Mesodermal cell (in vitro differentiated cells): ENCODE data around the gene ZNRF1.
"Not testable (repeated sequence)": the region's sequence is repeated elsewhere in the genome, so short reads cannot be mapped to it uniquely, and the experiment has no call there.

ENCODE experiments used
- H3K27ac ChIP-seq: 2 replicates; pipeline ENCODE4 v1.7.0; 2013; ENCODE audit warnings: mild to moderate bottlenecking, low read depth, low read length, moderate library complexity; ENCODE audit not compliant: severe bottlenecking
- H3K36me3 ChIP-seq: 2 replicates; pipeline ENCODE4 v1.7.1; 2013; ENCODE audit warnings: mild to moderate bottlenecking, low read length, moderate library complexity; ENCODE audit not compliant: control insufficient read depth, insufficient read depth
- H3K4me1 ChIP-seq: one replicate; pipeline ENCODE4 v1.7.1; 2013; ENCODE audit warnings: mild to moderate bottlenecking, low read length; ENCODE audit not compliant: insufficient read depth, control insufficient read depth, poor library complexity, severe bottlenecking
- H3K4me3 ChIP-seq: 2 replicates; pipeline ENCODE4 v1.7.0; 2013; ENCODE audit warnings: low read length, control low read depth, mild to moderate bottlenecking; ENCODE audit not compliant: insufficient read depth, poor library complexity, severe bottlenecking; ENCODE audit errors: extremely low read depth
- H3K9me3 ChIP-seq: 2 replicates; pipeline ENCODE4 v1.7.1; 2013; ENCODE audit warnings: mild to moderate bottlenecking, low read length, moderate library complexity; ENCODE audit not compliant: control insufficient read depth
- WGBS, 2 experiments: methylation state at CpG; one replicate each; pipeline ENCODE4 v1.1.5; 2013; ENCODE audit warnings: missing lambda C conversion rate in 2 of 2; ENCODE audit not compliant: insufficient coverage in 2 of 2; 5-methylcytosine and 5-hydroxymethylcytosine counted together

ZNRF1 gene

DNA sequence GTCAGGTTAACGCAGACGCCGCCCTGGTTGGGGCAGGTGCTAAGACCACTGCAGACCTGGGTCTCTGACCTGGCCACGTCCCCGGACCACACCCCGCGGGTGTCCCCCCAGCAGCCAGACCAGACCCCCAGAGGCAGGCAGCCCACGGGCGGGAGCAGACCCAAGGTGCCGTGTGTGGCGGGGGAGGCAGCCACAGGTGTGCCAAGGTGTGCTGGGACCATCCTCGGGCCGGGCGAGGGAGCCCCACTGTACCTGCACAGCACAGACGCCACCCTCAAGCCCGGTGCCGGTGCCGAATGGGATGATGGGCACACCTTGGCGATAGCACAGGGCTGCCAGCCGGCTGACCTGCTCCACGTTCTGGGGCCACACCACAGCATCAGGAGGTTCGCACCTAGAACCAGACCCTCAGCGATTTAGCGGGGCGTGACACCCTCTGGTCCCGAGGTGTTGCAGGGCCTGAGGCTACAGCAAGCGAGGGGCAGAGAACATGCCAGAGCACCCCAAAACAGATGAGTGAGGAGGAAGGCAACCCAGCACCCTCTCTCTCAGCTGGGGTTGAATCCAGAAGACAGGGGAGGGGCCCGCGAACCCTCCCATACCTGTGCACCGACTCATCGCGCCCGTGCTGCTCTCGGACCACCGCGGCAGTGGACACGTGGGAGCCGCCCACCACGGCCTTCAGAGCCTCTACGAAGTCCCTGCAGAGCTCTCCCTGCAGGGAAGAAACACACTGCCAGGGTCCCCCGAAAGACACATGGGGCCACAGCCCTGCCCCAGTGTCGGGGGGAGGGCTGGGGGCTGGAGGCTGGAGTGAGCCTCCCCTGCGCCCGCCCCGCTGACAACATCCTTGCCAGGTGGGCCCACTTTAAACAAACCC is 116.4 kb downstream of the ZNRF1 start:
- H3K4me3 ChIP-seq = no peak overlapping the region
- 94 to 95% methylated on average over 36 to 45 of the region's 45 CpGs for WGBS, 2 experiments

DNA sequence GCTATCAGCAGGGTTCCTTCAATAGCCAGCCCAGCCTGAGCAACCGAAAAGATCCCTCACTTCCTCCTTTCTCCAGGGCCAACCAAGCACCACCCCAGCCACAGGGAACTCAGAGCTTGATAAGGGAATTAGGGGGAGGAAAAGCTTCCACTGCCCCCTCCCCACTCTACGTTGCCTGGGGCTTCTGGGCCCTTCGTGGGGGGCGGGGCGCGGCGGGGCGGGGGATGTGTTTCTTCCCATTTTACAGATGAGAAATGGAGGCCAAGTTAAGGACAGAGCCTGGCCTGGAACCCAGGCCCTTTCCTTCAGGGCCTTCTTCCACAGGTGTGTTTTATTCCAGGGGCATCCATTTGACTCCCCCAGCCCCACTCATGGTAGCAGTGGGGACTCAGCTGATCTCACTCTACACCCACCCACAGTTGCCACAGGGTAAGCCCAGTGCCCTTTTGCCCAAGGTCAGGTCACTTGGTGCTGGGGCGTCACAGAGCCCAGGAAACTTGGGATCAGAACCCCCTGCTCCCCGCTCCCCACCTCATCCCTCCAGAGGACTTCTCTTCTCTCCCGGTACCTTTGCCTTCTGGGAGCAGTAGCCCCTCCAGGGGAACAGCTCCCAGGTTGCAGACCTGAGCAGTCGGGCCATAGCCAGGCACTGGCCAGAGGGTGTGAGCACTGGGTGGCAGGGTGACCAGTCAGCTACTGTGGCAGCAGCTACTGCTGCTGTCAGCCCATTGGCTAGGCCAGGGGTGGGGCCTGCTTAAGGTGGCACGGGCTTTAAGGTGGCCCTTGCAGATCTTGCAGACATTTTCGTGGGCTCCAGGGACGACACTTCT is 117.5 kb downstream of the ZNRF1 start, which contains the start of gene LDHD:
LDHD (minus strand) TSS at position 700 of the 830 bp plus-strand sequence; CDS start at position 640, 60 bp downstream.
- peaks cover 6% of the 10 kb centered on the region for H3K9me3 ChIP-seq
- no peak within 1 kb of the TSS for H3K27ac ChIP-seq
- H3K36me3 ChIP-seq = no peaks in the 10 kb centered on the region
- WGBS, 2 experiments = 68 to 73% methylated on average over 5 to 7 of the region's 15 CpGs
- no peaks in the 10 kb centered on the region for H3K4me1 ChIP-seq
- H3K4me3 ChIP-seq = no peak within 1 kb of the TSS

More for the DNA sequence above, 116.4 kb downstream of the ZNRF1 start:
- Histone ChIP-seq H3K9me3 (no peaks in the 10 kb centered on the region), H3K36me3 (no peaks in the 10 kb centered on the region), H3K4me1 (peaks cover 8% of the 10 kb centered on the region), H3K27ac (no peak overlapping the region)

DNA sequence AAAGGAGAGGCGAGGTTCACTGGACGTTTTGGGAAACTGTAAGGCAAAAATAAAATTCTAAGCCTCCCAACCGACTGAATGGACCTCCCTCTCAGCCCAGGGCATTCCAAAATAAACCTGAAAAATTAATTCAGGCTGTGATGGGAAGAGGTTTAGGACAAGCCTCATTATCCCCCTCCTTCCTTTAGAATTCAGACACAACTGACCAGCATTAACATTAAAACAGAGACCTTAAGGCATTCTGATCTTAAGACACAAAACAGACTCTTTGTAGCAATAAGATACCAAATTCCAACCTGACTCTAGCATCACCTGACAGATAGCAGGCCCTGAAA is 118.1 kb downstream of the ZNRF1 start:
- no peak overlapping the region for H3K4me3 ChIP-seq
- no peak overlapping the region for H3K27ac ChIP-seq
- no peaks in the 10 kb centered on the region for H3K36me3 ChIP-seq
- peaks cover 8% of the 10 kb centered on the region for H3K9me3 ChIP-seq
- no peaks in the 10 kb centered on the region for H3K4me1 ChIP-seq
- 60% methylated on average over 1 of the region's 3 CpGs; no CpG with 5 or more reads in 1 of the 2 experiments for WGBS, 2 experiments

DNA sequence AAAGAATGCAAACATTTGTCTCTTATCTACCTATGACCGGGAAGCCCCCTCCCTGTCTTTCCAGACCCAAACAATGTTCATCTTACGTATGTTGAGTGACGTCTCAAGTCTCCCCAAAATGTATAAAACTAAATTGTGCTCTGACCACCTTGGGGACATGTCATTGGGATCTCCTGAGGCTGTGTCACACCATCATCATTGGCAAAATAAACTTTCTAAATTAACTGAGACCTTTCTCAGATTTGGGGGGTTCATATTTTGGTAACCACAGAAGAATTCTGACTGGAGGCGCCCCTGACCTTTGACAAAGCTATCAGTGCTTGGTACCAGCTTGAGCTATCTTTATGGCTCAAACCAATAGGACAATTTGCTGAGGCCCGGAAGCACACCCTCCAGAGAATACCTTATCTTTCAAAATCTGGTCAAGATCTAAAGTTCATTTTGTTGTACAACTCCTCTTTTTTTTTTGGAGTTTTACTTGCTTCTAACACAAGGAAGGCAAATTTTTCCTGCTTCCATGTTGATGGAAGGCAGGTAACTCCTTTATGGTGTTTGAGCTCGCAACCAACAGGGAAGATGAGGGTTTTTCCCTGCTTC is 120.2 kb downstream of the ZNRF1 start:
- 63 to 82% methylated on average over 5 to 6 of the region's 6 CpGs for WGBS, 2 experiments
- Histone ChIP-seq H3K36me3 (no peaks in the 10 kb centered on the region), H3K4me1 (no peaks in the 10 kb centered on the region), H3K4me3 (no peak overlapping the region), H3K9me3 (peaks cover 12% of the 10 kb centered on the region), H3K27ac (no peak overlapping the region)

DNA sequence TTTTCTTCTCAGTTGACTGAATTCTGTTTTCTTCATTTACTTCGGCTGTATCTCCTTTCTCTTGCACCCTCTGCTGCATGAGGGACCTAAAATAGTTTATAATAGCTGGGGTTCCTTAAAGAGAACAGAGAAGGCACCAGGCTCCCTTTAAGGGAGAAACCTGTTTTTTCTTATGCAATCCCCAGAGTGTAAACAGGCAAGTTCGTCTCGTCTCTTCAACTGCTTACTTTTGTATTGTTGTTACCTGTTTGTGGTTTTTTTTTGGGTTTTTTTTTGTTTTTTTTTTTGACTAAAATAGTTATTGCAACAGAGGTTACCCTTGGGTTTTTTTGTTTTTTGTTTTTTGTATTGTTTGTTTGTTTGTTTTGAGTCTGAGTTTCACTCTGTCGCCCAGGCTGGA is 121.4 kb downstream of the ZNRF1 start:
- no peak overlapping the region for H3K4me3 ChIP-seq
- no peaks in the 10 kb centered on the region for H3K4me1 ChIP-seq
- no peaks in the 10 kb centered on the region for H3K36me3 ChIP-seq
- 82 to 100% methylated on average over 1 to 3 of the region's 4 CpGs for WGBS, 2 experiments
- no peak overlapping the region for H3K27ac ChIP-seq
- peaks cover 12% of the 10 kb centered on the region for H3K9me3 ChIP-seq

DNA sequence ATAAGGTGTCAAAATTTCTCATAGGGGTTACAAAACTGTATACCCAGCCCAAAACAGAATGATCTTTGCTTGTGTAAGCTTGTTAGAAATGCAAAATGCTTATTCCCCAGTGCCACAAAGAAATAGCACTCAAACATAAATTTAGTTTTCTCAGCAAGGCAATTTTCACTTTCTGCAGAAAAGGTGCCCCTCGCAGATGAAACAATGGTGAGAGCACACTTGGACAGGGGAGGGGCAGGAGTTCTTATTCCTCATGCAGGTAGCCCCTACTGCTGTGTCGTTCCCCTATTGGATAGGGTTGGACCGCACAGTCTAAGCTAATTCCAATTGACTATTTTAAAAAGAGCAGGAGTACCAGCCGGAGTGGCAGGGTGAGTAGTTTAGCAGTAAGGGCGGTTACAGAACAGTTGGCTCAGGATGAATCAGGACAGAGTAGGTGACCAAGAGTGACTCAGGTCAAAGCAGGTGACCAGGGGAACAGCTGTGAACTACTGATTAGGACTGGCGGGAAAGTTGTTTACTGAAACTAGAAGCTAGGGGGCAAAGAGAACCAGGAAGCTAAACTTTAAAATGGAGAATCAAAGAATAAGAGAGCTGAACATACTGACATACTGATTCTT is 123.2 kb downstream of the ZNRF1 start:
- Histone ChIP-seq H3K36me3 (no peaks in the 10 kb centered on the region), H3K9me3 (peaks cover 18% of the 10 kb centered on the region), H3K27ac (no peak overlapping the region), H3K4me1 (no peaks in the 10 kb centered on the region), H3K4me3 (no peak overlapping the region)
- WGBS, 2 experiments = 88 to 91% methylated on average over 5 to 6 of the region's 6 CpGs

DNA sequence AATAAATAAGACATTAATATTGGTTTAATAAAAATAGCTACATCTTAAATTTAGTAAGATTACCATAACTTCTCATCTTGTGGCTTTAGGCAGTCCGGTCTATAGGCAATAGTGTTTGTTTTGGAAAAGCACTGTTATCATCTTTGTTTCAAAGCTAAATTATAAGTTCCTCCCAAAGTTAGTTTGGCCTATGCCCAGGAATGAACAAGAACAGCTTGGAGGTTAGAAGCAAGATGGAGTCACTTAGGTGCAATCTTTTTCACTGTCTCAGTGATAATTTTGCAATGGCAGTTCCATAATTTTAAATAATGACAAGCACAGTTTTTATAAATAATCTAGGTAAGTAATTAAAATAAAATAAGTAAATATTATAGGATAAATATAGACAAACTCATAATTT is 123.8 kb downstream of the ZNRF1 start:
- WGBS, 2 experiments = no CpG with 5 or more reads among the region's 1 CpG
- Histone ChIP-seq H3K27ac (no peak overlapping the region), H3K36me3 (no peaks in the 10 kb centered on the region), H3K4me1 (no peaks in the 10 kb centered on the region), H3K9me3 (peaks cover 22% of the 10 kb centered on the region), H3K4me3 (no peak overlapping the region)

DNA sequence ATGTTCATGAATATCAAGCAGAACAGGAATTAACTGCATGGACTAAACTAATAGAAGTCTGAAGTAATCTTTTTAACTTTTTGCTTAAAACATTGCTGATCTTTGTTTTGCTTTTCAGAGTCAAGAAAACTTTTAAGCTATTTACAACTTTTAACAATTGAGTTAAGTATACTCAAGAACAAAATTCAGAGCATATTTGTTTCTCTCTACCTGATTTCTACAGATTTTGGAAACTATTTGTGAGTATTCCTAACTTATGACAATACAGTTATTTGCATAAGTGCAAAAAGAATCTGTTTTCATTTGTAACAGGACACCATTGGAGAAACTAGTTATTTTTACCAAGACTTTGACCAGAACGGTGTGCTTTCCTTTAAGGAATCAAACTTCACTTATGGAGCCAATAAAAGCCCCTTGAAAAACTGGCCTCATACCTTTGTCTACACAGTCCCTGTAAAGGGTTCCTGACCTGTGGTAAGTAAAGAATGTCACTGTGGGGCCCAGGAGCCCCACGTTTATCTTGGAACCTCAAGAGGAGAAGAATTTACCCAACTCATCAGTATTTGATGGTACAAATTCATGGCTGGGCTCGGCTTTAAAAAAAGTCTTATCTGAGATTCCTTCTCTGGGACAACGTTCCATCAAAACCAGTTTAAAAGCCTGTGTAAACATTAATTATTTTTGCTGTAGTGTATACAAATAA is 129.0 kb downstream of the ZNRF1 start:
- no peak overlapping the region for H3K4me3 ChIP-seq
- H3K4me1 ChIP-seq = no peaks in the 10 kb centered on the region
- H3K9me3 ChIP-seq = peaks cover 24% of the 10 kb centered on the region
- H3K27ac ChIP-seq = no peak overlapping the region
- 80% methylated on average over 1 of the region's 4 CpGs; no CpG with 5 or more reads in 1 of the 2 experiments for WGBS, 2 experiments
- H3K36me3 ChIP-seq = no peaks in the 10 kb centered on the region

DNA sequence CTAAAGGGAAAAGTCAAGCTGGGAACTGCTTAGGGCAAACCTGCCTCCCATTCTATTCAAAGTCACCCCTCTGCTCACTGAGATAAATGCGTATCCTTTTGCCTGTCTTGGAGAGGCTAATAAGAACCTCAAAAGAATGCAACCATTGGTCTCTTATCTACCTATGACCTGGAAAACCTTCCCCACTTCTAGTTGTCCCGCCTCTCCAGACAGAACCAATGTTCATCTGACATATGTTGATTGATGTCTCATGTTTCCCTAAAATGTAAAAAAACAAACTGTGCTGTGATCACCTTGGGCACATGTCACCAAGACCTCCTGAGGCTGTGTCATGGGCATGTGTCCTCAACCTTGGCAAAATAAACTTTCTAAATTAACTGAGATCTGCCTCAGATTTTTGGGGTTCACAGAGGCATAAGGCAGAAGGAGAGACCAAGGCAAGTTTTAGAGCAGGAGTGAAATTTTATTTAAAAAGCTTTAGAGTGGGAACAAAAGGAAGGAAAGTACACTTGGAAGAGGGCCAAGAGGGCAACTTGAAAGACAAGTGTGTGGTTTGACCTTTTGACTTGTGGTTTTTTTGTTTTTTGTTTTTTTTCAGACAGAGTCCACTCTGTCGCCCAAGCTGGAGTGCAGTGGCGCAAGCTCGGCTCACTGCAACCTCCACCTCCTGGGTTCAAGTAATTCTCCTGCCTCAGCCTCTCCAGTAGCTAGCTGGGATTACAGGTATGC is 130.8 kb downstream of the ZNRF1 start:
- H3K9me3 ChIP-seq = peaks cover 24% of the 10 kb centered on the region
- H3K4me3 ChIP-seq, H3K36me3 ChIP-seq, H3K27ac ChIP-seq, H3K4me1 ChIP-seq: not testable (repeated sequence)
- WGBS, 2 experiments = 90 to 92% methylated on average over 2 to 4 of the region's 5 CpGs
